ENCODE data around the gene BAZ1A. TPM values are rescaled to one million over a fixed set of nuclear protein-coding genes. Genes with fewer than 3 reads are reported as not detected.

Gene BAZ1A
- total and polyA plus RNA-seq, 2 of the 8 experiments (the other 6 are each of a cell fraction or from before 2014, with no cell fraction given), result 8.0 to 23.1 TPM

- TF ChIP-seq USF2 (IDR thresholded peaks at IDR 0.05; ENCODE audit: low read length) (no peak), ATF2 (IDR thresholded peaks at IDR 0.05; ENCODE audit: low read length) (no peak)
Observed at GRCh38 chr14:34865889-34866574, 9.1 kb downstream of the BAZ1A start (continued).
